GM18867 (cell line): ENCODE results near the gene ETNK2.

Experiments
- ATAC-seq: cut with Tn5 transposase; IDR thresholded peaks from one replicate; pipeline ENCODE4 v1.9.1; 2021; ENCODE audit warnings: mild to moderate bottlenecking, moderate library complexity; ENCODE audit not compliant: unreplicated experiment

Gene ETNK2

GRCh38 chr1:204083491-204083890 lies 68.4 kb downstream of the ETNK2 start:
- ATAC-seq: no peak

- ATAC-seq: no peak
These were observed 69.9 kb downstream of the ETNK2 start for GRCh38 chr1:204081791-204082513.

- no peak for ATAC-seq
These were observed 70.6 kb downstream of the ETNK2 start for GRCh38 chr1:204081164-204081790.
